HG03575 (cell line): ENCODE results near the gene ATP6V1E1.
"Not testable (repeated sequence)": the region's sequence is repeated elsewhere in the genome, so short reads cannot be mapped to it uniquely, and the experiment has no call there.

ENCODE experiments used
- ATAC-seq: cut with Tn5 transposase; IDR thresholded peaks from one replicate; pipeline ENCODE4 v1.9.1; 2021; ENCODE audit not compliant: unreplicated experiment, insufficient number of reproducible peaks, low FRiP score; ENCODE audit errors: extremely low read depth

ATP6V1E1 gene

GRCh38 chr22:17589810-17590375 is 38.7 kb downstream of the ATP6V1E1 start:
- no peak for ATAC-seq

- ATAC-seq = no peak
Observed at GRCh38 chr22:17588606-17589005, 39.9 kb downstream of the ATP6V1E1 start.

- ATAC-seq = no peak
Observed at GRCh38 chr22:17587629-17588028, 40.9 kb downstream of the ATP6V1E1 start.

- ATAC-seq = no peak
Observed at GRCh38 chr22:17586831-17587440, 41.6 kb downstream of the ATP6V1E1 start.

GRCh38 chr22:17583151-17583550 is 45.4 kb downstream of the ATP6V1E1 start:
- ATAC-seq = no peak

- ATAC-seq = no peak
Observed at GRCh38 chr22:17581631-17582030, 46.9 kb downstream of the ATP6V1E1 start.

- ATAC-seq = no peak
Observed at GRCh38 chr22:17581056-17581455, 47.5 kb downstream of the ATP6V1E1 start.

- ATAC-seq = no peak
Observed at GRCh38 chr22:17580441-17581031, 48.0 kb downstream of the ATP6V1E1 start.

GRCh38 chr22:17579535-17579981 is 49.0 kb downstream of the ATP6V1E1 start:
- ATAC-seq = no peak

- ATAC-seq = no peak
Observed at GRCh38 chr22:17578136-17578754, 50.3 kb downstream of the ATP6V1E1 start.

- ATAC-seq = no peak
Observed at GRCh38 chr22:17576470-17576869, 52.1 kb downstream of the ATP6V1E1 start.

- no peak for ATAC-seq
Observed at GRCh38 chr22:17575681-17576080, 52.9 kb downstream of the ATP6V1E1 start.

- no peak for ATAC-seq
Observed at GRCh38 chr22:17575151-17575550, 53.4 kb downstream of the ATP6V1E1 start.

- no peak for ATAC-seq
Observed at GRCh38 chr22:17570851-17571631, 57.5 kb downstream of the ATP6V1E1 start.

GRCh38 chr22:17569971-17570511 is 58.5 kb downstream of the ATP6V1E1 start:
- no peak for ATAC-seq

- no peak for ATAC-seq
Observed at GRCh38 chr22:17566776-17567175, 61.8 kb downstream of the ATP6V1E1 start.

GRCh38 chr22:17566016-17566687 is 62.4 kb downstream of the ATP6V1E1 start:
- not testable (repeated sequence) for ATAC-seq

- ATAC-seq = no peak
Observed at GRCh38 chr22:17563936-17564391, 64.6 kb downstream of the ATP6V1E1 start.
